K562 (cell line): ENCODE data around the gene SCFD2. TPM values are rescaled to one million over a fixed set of nuclear protein-coding genes. Genes with fewer than 3 reads are reported as not detected.

Experiments
- ATAC-seq: fragments of 200-7000 bp; cut with Tn5 transposase; 3 replicates; pipeline ENCODE4 v1.9.1; 2020; ENCODE audit warnings: moderate library complexity
- BruUV-seq: library from RNA; stranded (reverse); fragments of 400-500 nt; replicated peaks from 2 replicates; lab custom pipeline; 2021; lab: Mats Ljungman, UMichigan
- CTCF ChIA-PET: fragments of 300-600 bp; formaldehyde crosslinking; extraction: SDS; loops from one replicate; lab custom pipeline; 2021; ENCODE audit warnings: low intra/inter-chr PET ratio; lab: Yijun Ruan, JAX
- POLR2A ChIA-PET: fragments of 300-600, 350-650 bp; sonication (Branson Sonifier 250); formaldehyde crosslinking; extraction: SDS; loops from one replicate; lab custom pipeline; 2021; ENCODE audit warnings: antibody characterized with exemption, inconsistent platforms; lab: Yijun Ruan, JAX
- DNase-seq, 4 experiments: peaks; one replicate each; pipeline versions ENCODE4 v3.0.0 to v3.0.0-alpha.2; 2011 to 2018; ENCODE audit warnings: low spot score in 3 of 4, mixed read lengths in 3 of 4; ENCODE audit errors: extremely low read depth in 1 of 4
- FAIRE-seq: peaks from 2 replicates; lab custom pipeline; 2011; peaks lifted over from hg19 to GRCh38; lab: Jason Lieb, UNC
- H2AFZ ChIP-seq: 2 replicates; pipeline ENCODE4 v1.6.0; 2011; ENCODE audit warnings: low read depth, low read length, control low read depth, inconsistent platforms
- H3K27ac ChIP-seq: fragments of 200-600 bp; 3 replicates; pipeline ENCODE4 v1.8.0; 2011; ENCODE audit warnings: low read depth, mild to moderate bottlenecking, control low read depth, inconsistent platforms, low read length, moderate library complexity, mixed read lengths; ENCODE audit errors: extremely low read depth
- H3K27me3 ChIP-seq, 2 experiments: fragments of 300-600 bp in 1 of 2; 2 replicates in 1 of 2; 3 replicates in 1 of 2; pipeline versions ENCODE4 v1.6.0 to v1.8.0; 2011; ENCODE audit warnings: inconsistent platforms in 2 of 2, low read length in 2 of 2, mild to moderate bottlenecking in 1 of 2, mixed read lengths in 1 of 2, moderate library complexity in 1 of 2; ENCODE audit not compliant: control insufficient read depth in 2 of 2, insufficient read depth in 2 of 2
- H3K36me3 ChIP-seq: fragments of 300-600 bp; 3 replicates; pipeline ENCODE4 v1.8.0; 2011; ENCODE audit warnings: mild to moderate bottlenecking, low read length, inconsistent platforms; ENCODE audit not compliant: control insufficient read depth, insufficient read depth
- H3K4me1 ChIP-seq, 2 experiments: fragments of 200-600 bp in 1 of 2; replicated peaks in 1 of 2; 2 replicates in 1 of 2; 3 replicates in 1 of 2; pipeline versions ENCODE4 v1.5.1 to v1.8.0; 2011; ENCODE audit warnings: inconsistent platforms in 2 of 2, low read length in 2 of 2, mild to moderate bottlenecking in 1 of 2, mixed read lengths in 1 of 2, moderate library complexity in 1 of 2; ENCODE audit not compliant: control insufficient read depth in 2 of 2, insufficient read depth in 2 of 2
- H3K4me2 ChIP-seq: 2 replicates; pipeline ENCODE4 v1.6.1; 2011; ENCODE audit warnings: low read length, control low read depth, inconsistent platforms, mixed read lengths; ENCODE audit not compliant: insufficient read depth
- H3K4me3 ChIP-seq: fragments of 200-600 bp; sonication (generic), shearing (Covaris generic); 2 replicates; pipeline ENCODE4 v1.5.1; 2016; ENCODE audit warnings: control low read depth, inconsistent platforms
- H3K79me2 ChIP-seq: fragments of 200-600 bp; 3 replicates; pipeline ENCODE4 v1.8.0; 2011; ENCODE audit warnings: low read length, inconsistent platforms; ENCODE audit not compliant: control insufficient read depth, insufficient read depth
- H3K9ac ChIP-seq, 2 experiments: 2 replicates each; pipeline versions ENCODE4 v1.6.0 to v1.6.1; 2011; ENCODE audit warnings: low read depth in 2 of 2, low read length in 2 of 2, control low read depth in 1 of 2, inconsistent platforms in 1 of 2, mild to moderate bottlenecking in 1 of 2, mixed read lengths in 1 of 2; ENCODE audit not compliant: insufficient read depth in 1 of 2
- H3K9me1 ChIP-seq: one replicate; pipeline ENCODE4 v1.6.0; 2011; ENCODE audit warnings: inconsistent platforms, mild to moderate bottlenecking, low read length, moderate library complexity; ENCODE audit not compliant: control insufficient read depth, insufficient read depth
- H3K9me3 ChIP-seq: replicated peaks from 2 replicates; pipeline ENCODE4 v1.5.1; 2011; ENCODE audit warnings: low read depth, low read length, inconsistent platforms; ENCODE audit not compliant: control insufficient read depth, insufficient read depth
- H4K20me1 ChIP-seq: replicated peaks from 2 replicates; pipeline ENCODE4 v1.6.1; 2011; ENCODE audit warnings: low read length, inconsistent platforms, mixed read lengths; ENCODE audit not compliant: control insufficient read depth, insufficient read depth
- CBFA2T2 ChIP-seq: fragments of 450-650 bp; conservative IDR thresholded peaks from 2 replicates; pipeline ENCODE4 v1.6.1; 2017; ENCODE audit warnings: mild to moderate bottlenecking
- CBFB ChIP-seq: sonication (generic); formaldehyde crosslinking; IDR thresholded peaks from 2 replicates; pipeline ENCODE4 v1.4.0; 2020; ENCODE audit warnings: mild to moderate bottlenecking, missing genetic modification reagents
- CEBPB ChIP-seq: fragments of 450-650 bp; IDR thresholded peaks from 2 replicates; pipeline ENCODE4 v1.6.1; 2016; ENCODE audit warnings: missing genetic modification characterization, missing compliant biosample characterization
- HDAC1 ChIP-seq, 2 experiments: fragments of 450-650 bp; IDR thresholded peaks; 2 replicates each; pipeline ENCODE4 v1.6.1; 2016 to 2017; ENCODE audit warnings: inconsistent platforms in 1 of 2, mild to moderate bottlenecking in 1 of 2, moderate library complexity in 1 of 2
- KDM5B ChIP-seq: fragments of 200-600 bp; sonication (generic); IDR thresholded peaks from 2 replicates; pipeline ENCODE4 v1.6.1; 2012; ENCODE audit warnings: low read depth, mild to moderate bottlenecking, moderate library complexity, low read length, control low read depth, inconsistent platforms; ENCODE audit not compliant: insufficient replicate concordance
- MAFK ChIP-seq: IDR thresholded peaks from 2 replicates; pipeline ENCODE4 v1.6.1; 2011; ENCODE audit warnings: low read length, improper control_type of control experiment
- NRF1 ChIP-seq, 2 experiments: fragments of 450-650 bp; IDR thresholded peaks in 1 of 2; conservative IDR thresholded peaks in 1 of 2; 2 replicates each; pipeline ENCODE4 v1.6.1; 2014; ENCODE audit warnings: mild to moderate bottlenecking in 2 of 2
- POLR2H ChIP-seq: IDR thresholded peaks from 2 replicates; pipeline ENCODE4 v1.6.1; 2016; ENCODE audit warnings: missing genetic modification characterization, low read depth, mild to moderate bottlenecking, control low read depth, missing compliant biosample characterization, moderate library complexity
- PPARD ChIP-seq: fragments of 250-450 bp; sonication (Bioruptor Pico); IDR thresholded peaks from 2 replicates; pipeline ENCODE4 v1.8.0; 2022; ENCODE audit warnings: inconsistent platforms, mild to moderate bottlenecking, moderate library complexity
- SIRT6 ChIP-seq: IDR thresholded peaks from one replicate; pipeline ENCODE4 v1.6.1; 2012; ENCODE audit warnings: low read depth, mild to moderate bottlenecking, control low read depth, inconsistent platforms, low read length, moderate library complexity
- SMAD3 ChIP-seq: fragments of 450-650 bp; formaldehyde crosslinking; conservative IDR thresholded peaks from 2 replicates; pipeline ENCODE4 v1.4.0; 2020; ENCODE audit warnings: mild to moderate bottlenecking
- SMARCB1 ChIP-seq: IDR thresholded peaks from 2 replicates; pipeline ENCODE4 v1.6.1; 2011; ENCODE audit warnings: improper control_type of control experiment, low read depth; ENCODE audit not compliant: insufficient read length
- YBX1 ChIP-seq: fragments of 450-650 bp; IDR thresholded peaks from 2 replicates; pipeline ENCODE4 v1.7.1; 2016; ENCODE audit warnings: mild to moderate bottlenecking
- ZNF23 ChIP-seq: fragments of 250-450 bp; sonication (Bioruptor Pico); IDR thresholded peaks from 2 replicates; pipeline ENCODE4 v1.4.0; 2020; ENCODE audit warnings: mild to moderate bottlenecking
- ZNF407 ChIP-seq: fragments of 450-650 bp; IDR thresholded peaks from 2 replicates; pipeline ENCODE4 v1.6.1; 2016; ENCODE audit warnings: low read depth
- ZSCAN29 ChIP-seq: fragments of 450-650 bp; IDR thresholded peaks from 2 replicates; pipeline ENCODE4 v1.6.1; 2017
- WGBS: fragments of 100-300 bp; shearing (Covaris generic); methylation state at CpG from one replicate; pipeline ENCODE4 v1.1.6; 2016; ENCODE audit warnings: low coverage, mixed read lengths; ENCODE audit not compliant: insufficient coverage; ENCODE audit errors: missing lambda C conversion rate; 5-methylcytosine and 5-hydroxymethylcytosine counted together
- in situ Hi-C: fragments of 300-500 bp; cut with MboI; formaldehyde crosslinking; loops from 4 replicates; pipeline ENCODE4 v1.15.0; 2018; ENCODE audit warnings: inconsistent platforms, mixed read lengths
- intact Hi-C: fragments of 100-400 bp; cut with micrococcal nuclease; formaldehyde crosslinking; loops from 2 replicates; pipeline ENCODE4 v1.14.2; 2022
- polyA plus RNA-seq, 8 experiments: library from polyadenylated mRNA; depleted of rRNA in 4 of 8; stranded (reverse) in 5 of 8; unstranded in 3 of 8; fragments of >200 nt; fragmentation: Nextera tagmentation in 2 of 8; fragmentation: Illumina TruSeq in 1 of 8; extraction: Ambion mirVana in 2 of 8; extraction: Trizol in 1 of 8; gene quantifications; 2 replicates each; pipeline versions ENCODE4 v1.2.1 to v1.2.3, GENCODE V29; 2011 to 2014; ENCODE audit warnings: inconsistent platforms in 1 of 8, missing spikeins in 1 of 8
- total RNA-seq, 7 experiments: library from RNA; depleted of rRNA in 6 of 7; stranded (reverse); fragments of >200 nt in 6 of 7; fragmentation: Illumina TruSeq in 2 of 7; extraction: Trizol in 2 of 7; gene quantifications; 2 replicates each; pipeline versions ENCODE4 v1.2.1 to v1.2.3, GENCODE V29; 2011 to 2021; ENCODE audit warnings: low replicate concordance in 1 of 7

SCFD2 gene
- total and polyA plus RNA-seq, 9 of the 15 experiments (the other 6 are each of a cell fraction or from before 2014, with no cell fraction given): 5.7 to 30.3 (median 22.8) TPM

- TF ChIP-seq ZNF407 (no peak), SMARCB1 (no peak)
Measured at GRCh38 chr4:52843351-52843750, 522.5 kb downstream of the SCFD2 start (continued).

- ATAC-seq: no peak; the same call in 2 of the 3 replicates
- Histone ChIP-seq H3K4me3 (no peak overlapping the region), H3K4me1 (no peaks in the 10 kb centered on the region; a peak in 1 of 5 replicates), H3K4me2 (no peak overlapping the region), H3K27ac (no peak overlapping the region), H3K79me2 (no peaks in the 10 kb centered on the region), H2AFZ (no peak overlapping the region), H4K20me1 (no peaks in the 10 kb centered on the region), H3K9me3 (no peaks in the 10 kb centered on the region), H3K9ac (no peak overlapping the region), H3K27me3 (peaks cover 13 to 41% of the 10 kb centered on the region in 2 experiments; a peak in 4 of 5 replicates), H3K36me3 (no peaks in the 10 kb centered on the region), H3K9me1 (no peaks in the 10 kb centered on the region)
- in situ Hi-C loops (no loop called here), intact Hi-C loops (no loop called here)
- ChIA-PET CTCF (no interaction called here), POLR2A (no interaction called here)
- no peak for FAIRE-seq
- no TSS peak for BruUV-seq
- DNase-seq: no peak
- WGBS: 12% methylated on average over 2 of the region's 3 CpGs
- no peak for TF ChIP-seq POLR2H
- no peak for TF ChIP-seq KDM5B
- TF ChIP-seq MAFK: no peak
- no peak for TF ChIP-seq SIRT6
- no peak for TF ChIP-seq PPARD (CRISPR knock-in tag)
- no peak for TF ChIP-seq YBX1
- no peak for TF ChIP-seq CEBPB (tag)
- no peak for TF ChIP-seq ZSCAN29
- no peak for TF ChIP-seq CBFB (CRISPR knock-in tag)
- TF ChIP-seq NRF1 (conservative IDR thresholded peaks at IDR 0.05 in 1 of 2, IDR thresholded peaks at IDR 0.05 in 1 of 2): no peak
- no peak for TF ChIP-seq ZNF23 (CRISPR knock-in tag)
- no peak for TF ChIP-seq CBFA2T2
- TF ChIP-seq SMAD3 (CRISPR knock-in tag): no peak
- TF ChIP-seq HDAC1 (IDR thresholded peaks at IDR 0.05): no peak
Measured at GRCh38 chr4:52842792-52843191, 523.1 kb downstream of the SCFD2 start.
